Muscle layer of duodenum (tissue), 2 donors: ENCODE measurements around the gene ARGFX.
A peak's percentile ranks its signal among the peaks of the same experiment; 100 is the strongest.

Experiments used
- H3K27ac ChIP-seq: one replicate; pipeline ENCODE4 v1.7.0; 2013; ENCODE audit warnings: mild to moderate bottlenecking, low read length
- H3K27me3 ChIP-seq: one replicate; pipeline ENCODE4 v1.7.0; 2013; ENCODE audit warnings: low read depth, mild to moderate bottlenecking, control low read depth, low read length
- H3K36me3 ChIP-seq, 2 donors: one replicate each; pipeline ENCODE4 v1.7.0; 2013; ENCODE audit warnings: low read length in 2 of 2, control low read depth in 1 of 2, mild to moderate bottlenecking in 1 of 2; ENCODE audit not compliant: insufficient read depth in 2 of 2, control insufficient read depth in 1 of 2
- H3K4me1 ChIP-seq, 2 donors: one replicate each; pipeline ENCODE4 v1.7.0; 2013; ENCODE audit warnings: low read length in 2 of 2, mild to moderate bottlenecking in 2 of 2, control low read depth in 1 of 2, moderate library complexity in 1 of 2; ENCODE audit not compliant: insufficient read depth in 2 of 2, control insufficient read depth in 1 of 2
- H3K4me3 ChIP-seq, 2 donors: one replicate each; pipeline ENCODE4 v1.7.0; 2013; ENCODE audit warnings: low read length in 2 of 2, low read depth in 1 of 2, mild to moderate bottlenecking in 1 of 2
- H3K9me3 ChIP-seq, 2 donors: one replicate each; pipeline ENCODE4 v1.7.0; 2013; ENCODE audit warnings: low read length in 2 of 2, control low read depth in 1 of 2, mild to moderate bottlenecking in 1 of 2; ENCODE audit not compliant: control insufficient read depth in 1 of 2
- donor health status: healthy.

ARGFX gene

GRCh38 chr3:121567649-121568048 is at the start of gene ARGFX:
Gene ARGFX, plus strand, starts transcription at chr3:121567949. Its CDS starts 2,765 bp downstream, at chr3:121570714.
- Histone ChIP-seq H3K4me3 (no peak within 1 kb of the TSS), H3K27me3 (no peaks in the 10 kb centered on the region), H3K27ac (no peak within 1 kb of the TSS), H3K4me1 (no peaks in the 10 kb centered on the region), H3K9me3 (no peaks in the 10 kb centered on the region), H3K36me3 (no peaks in the 10 kb centered on the region)

GRCh38 chr3:121517953-121518655 is 49.6 kb upstream of the ARGFX start:
- Histone ChIP-seq H3K27ac (no peak overlapping the region), H3K4me3 (no peak overlapping the region), H3K9me3 (peaks cover 0 to 13% of the 10 kb centered on the region in 2 donors), H3K36me3 (no peaks in the 10 kb centered on the region), H3K27me3 (no peaks in the 10 kb centered on the region), H3K4me1 (no peaks in the 10 kb centered on the region)

- Histone ChIP-seq H3K27me3 (no peaks in the 10 kb centered on the region), H3K4me1 (no peaks in the 10 kb centered on the region)
Observed at GRCh38 chr3:121520510-121520909, 47.2 kb upstream of the ARGFX start.

DNA sequence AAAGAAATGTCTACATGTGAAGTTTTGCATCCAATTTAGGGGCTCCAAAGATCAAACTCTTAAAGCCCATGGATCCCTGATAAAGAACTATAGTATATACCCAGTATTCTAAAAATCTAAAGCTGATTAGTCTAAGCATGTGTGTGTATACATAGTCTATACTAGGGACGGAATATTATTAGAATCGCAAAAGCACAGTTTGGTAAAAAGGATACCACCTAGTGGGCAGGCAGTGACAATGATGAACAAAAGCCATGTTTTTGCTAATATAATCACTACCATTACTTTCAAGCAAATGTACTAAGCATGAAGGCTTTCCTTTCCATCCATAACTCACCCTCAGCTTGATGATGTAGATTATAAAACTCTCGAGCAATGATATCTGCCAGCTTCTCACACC is 38.4 kb upstream of the ARGFX start:
- no peaks in the 10 kb centered on the region for H3K9me3 ChIP-seq
- no peaks in the 10 kb centered on the region for H3K36me3 ChIP-seq
- H3K27me3 ChIP-seq: no peaks in the 10 kb centered on the region
- H3K4me1 ChIP-seq: no peaks in the 10 kb centered on the region
- no peak overlapping the region for H3K4me3 ChIP-seq
- H3K27ac ChIP-seq: no peak overlapping the region

More at GRCh38 chr3:121520510-121520909, 47.2 kb upstream of the ARGFX start:
- Histone ChIP-seq H3K9me3 (peaks cover 0 to 2% of the 10 kb centered on the region in 2 donors), H3K27ac (no peak overlapping the region), H3K4me3 (no peak overlapping the region), H3K36me3 (no peaks in the 10 kb centered on the region)

DNA sequence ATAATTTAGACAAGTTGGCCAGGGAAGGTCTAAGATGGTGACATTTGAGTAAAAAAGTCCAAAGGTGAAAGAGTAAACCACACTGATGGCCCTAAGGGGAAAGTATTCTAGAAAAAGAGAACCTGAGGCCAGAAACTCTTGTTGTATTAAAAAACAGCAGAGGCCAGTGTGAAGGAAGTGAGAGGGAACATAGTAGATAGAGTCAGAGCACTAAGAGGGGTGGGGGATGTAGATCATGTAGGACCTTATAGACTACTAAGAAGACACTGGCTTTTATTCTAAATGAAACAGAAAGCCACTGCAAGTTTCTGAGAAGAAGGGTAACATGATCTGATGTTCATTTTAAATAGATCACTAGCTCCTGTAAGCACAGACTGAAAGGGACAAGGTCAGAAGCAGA is 36.5 kb upstream of the ARGFX start:
- H3K36me3 ChIP-seq: no peaks in the 10 kb centered on the region
- no peak overlapping the region for H3K4me3 ChIP-seq
- H3K27me3 ChIP-seq: no peaks in the 10 kb centered on the region
- H3K27ac ChIP-seq: no peak overlapping the region
- no peaks in the 10 kb centered on the region for H3K4me1 ChIP-seq
- no peaks in the 10 kb centered on the region for H3K9me3 ChIP-seq

- Histone ChIP-seq H3K27ac (no peak overlapping the region), H3K9me3 (no peaks in the 10 kb centered on the region), H3K36me3 (no peaks in the 10 kb centered on the region), H3K27me3 (no peaks in the 10 kb centered on the region), H3K4me1 (peaks cover 0 to 8% of the 10 kb centered on the region in 2 donors), H3K4me3 (no peak overlapping the region)
Observed at GRCh38 chr3:121542924-121543323, 24.8 kb upstream of the ARGFX start.

DNA sequence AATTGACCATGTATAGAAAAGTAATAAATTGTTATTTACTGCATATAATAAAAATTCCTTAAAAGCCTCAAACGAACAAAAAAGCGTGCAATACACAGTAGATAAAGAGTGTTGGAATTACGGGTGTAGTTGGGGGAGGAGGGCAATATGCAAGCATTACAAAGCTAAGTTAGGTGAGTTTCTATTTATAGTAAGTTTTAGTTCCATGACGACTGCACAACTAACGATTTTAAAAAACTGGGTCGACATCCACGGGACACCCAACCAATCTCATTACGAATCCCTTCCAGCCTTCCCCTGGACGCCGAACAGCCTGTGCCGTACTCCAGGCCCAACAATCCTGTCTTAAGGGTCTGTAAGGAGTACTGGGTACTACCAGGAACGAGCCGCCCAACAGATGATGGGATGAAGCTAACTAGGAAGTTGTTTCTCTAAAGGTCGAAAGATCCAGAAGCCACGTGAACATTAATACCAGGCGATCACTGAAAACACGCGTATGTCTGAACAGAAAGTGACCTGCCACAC is 22.6 kb upstream of the ARGFX start:
- Histone ChIP-seq H3K36me3 (no peaks in the 10 kb centered on the region), H3K4me1 (peaks cover 0 to 8% of the 10 kb centered on the region in 2 donors), H3K27me3 (no peaks in the 10 kb centered on the region), H3K4me3 (peak overlapping the region; percentile 77 to 95), H3K27ac (no peak overlapping the region), H3K9me3 (no peaks in the 10 kb centered on the region)

DNA sequence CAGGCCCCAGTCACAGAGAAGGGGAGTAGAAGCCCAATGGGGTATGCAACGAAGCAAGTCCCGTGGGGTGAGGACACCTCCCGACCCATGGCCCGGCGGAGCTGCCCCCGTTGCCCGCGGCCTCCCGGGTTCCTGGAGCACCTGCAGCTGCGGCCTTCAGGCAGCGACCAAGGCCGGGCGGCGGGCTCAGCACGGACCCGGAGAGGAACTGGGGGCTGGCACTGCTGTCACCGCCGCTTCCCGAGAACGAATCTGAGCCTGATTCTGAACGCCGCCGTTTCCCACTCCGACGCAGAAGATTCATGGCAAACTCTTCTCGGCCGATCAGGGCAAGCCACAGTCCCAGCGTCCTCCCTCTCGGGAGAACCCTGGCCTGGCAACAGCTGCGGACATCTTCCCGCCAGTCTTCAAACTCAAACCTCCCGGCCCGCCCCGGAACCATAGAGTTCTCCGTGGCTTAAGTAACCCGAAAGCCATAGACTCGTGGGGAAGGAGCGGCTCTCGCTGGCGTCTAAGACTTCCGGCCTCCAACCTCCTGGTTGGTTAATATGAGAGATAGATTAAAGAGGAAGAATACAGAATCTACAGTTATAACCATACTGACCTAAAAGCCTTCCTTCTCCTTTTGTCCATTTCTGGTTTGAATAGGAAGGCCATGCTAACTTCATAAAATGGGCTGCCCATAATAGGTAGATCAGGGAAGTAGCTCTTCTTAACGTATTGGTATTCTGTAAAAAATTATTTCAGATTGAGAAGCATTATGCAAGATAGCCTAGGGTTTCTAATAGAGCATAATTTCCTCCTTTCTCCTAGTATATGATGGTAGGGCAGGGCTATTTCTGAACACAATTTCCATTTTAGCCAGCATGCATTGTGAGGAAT is 21.9 kb upstream of the ARGFX start, which contains the start of gene POLQ:
TSS of gene POLQ (minus strand) at position 415 of the 882 bp plus-strand sequence. CDS start at position 304, 111 bp downstream.
- H3K27me3 ChIP-seq: no peaks in the 10 kb centered on the region
- no peaks in the 10 kb centered on the region for H3K9me3 ChIP-seq
- H3K4me3 ChIP-seq: peak within 1 kb of the TSS; percentile 77 to 95
- H3K27ac ChIP-seq: peak within 1 kb of the TSS; percentile 90
- H3K4me1 ChIP-seq: peaks cover 0 to 8% of the 10 kb centered on the region in 2 donors
- H3K36me3 ChIP-seq: no peaks in the 10 kb centered on the region

GRCh38 chr3:121552379-121552778 is 15.4 kb upstream of the ARGFX start:
- Histone ChIP-seq H3K36me3 (no peaks in the 10 kb centered on the region), H3K27ac (no peak overlapping the region), H3K4me3 (peak overlapping the region in 1 of 2 donors; percentile 21), H3K4me1 (peaks cover 0 to 4% of the 10 kb centered on the region in 2 donors), H3K9me3 (no peaks in the 10 kb centered on the region), H3K27me3 (no peaks in the 10 kb centered on the region)

GRCh38 chr3:121552797-121553196 is 15.0 kb upstream of the ARGFX start:
- H3K27ac ChIP-seq: no peak overlapping the region
- no peaks in the 10 kb centered on the region for H3K9me3 ChIP-seq
- peaks cover 0 to 4% of the 10 kb centered on the region in 2 donors for H3K4me1 ChIP-seq
- H3K4me3 ChIP-seq: peak overlapping the region in 1 of 2 donors; percentile 21
- no peaks in the 10 kb centered on the region for H3K27me3 ChIP-seq
- H3K36me3 ChIP-seq: no peaks in the 10 kb centered on the region

DNA sequence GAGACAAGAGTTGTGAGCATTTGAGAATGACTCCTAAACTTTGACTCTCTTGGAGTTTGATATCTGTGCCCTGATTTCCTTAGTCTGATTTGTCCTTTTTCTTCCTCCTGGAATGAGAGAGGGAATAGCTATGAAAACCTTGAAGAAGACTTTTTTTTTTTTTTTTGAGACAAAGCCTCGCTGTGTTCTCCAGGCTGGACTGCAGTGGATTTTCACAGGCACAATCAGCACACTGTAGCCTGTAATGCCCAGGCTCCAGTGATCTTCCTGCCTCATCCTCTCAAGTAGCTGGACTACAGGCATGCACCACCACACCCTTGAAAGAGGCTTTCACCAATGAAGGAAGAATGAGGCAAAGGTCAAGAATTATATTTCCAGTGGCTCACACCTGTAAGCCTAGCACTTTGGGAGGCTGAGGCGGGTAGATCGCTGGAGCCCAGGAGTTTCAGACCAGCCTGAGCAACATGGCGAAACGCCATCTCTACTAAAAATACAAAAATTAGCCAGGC is 10.3 kb upstream of the ARGFX start:
- Histone ChIP-seq H3K27ac (no peak overlapping the region), H3K4me3 (no peak overlapping the region), H3K36me3 (no peaks in the 10 kb centered on the region)

More for the DNA sequence above, 10.3 kb upstream of the ARGFX start:
- Histone ChIP-seq H3K9me3 (no peaks in the 10 kb centered on the region), H3K4me1 (peaks cover 0 to 2% of the 10 kb centered on the region in 2 donors), H3K27me3 (no peaks in the 10 kb centered on the region)
